ENCODE results near the gene SMARCD3. TPM values are rescaled to one million over a fixed set of nuclear protein-coding genes. Genes with fewer than 3 reads are reported as not detected.

The SMARCD3 gene
- total RNA-seq, 2 donors from 2014 or later: 35.6 to 108 TPM

GRCh38 chr7:151198945-151199848, 49.3 kb downstream of the SMARCD3 start:
- TF ChIP-seq POLR2AphosphoS5 (IDR thresholded peaks at IDR 0.05) (no peak), CTCF (IDR thresholded peaks at IDR 0.05) (no peak), POLR2A (IDR thresholded peaks at IDR 0.05) (no peak)
- H3K9me3 ChIP-seq: no peaks in the 10 kb centered on the region
- no peaks in the 10 kb centered on the region for H3K4me1 ChIP-seq (replicated peaks)
- intact Hi-C loops (cut with DNase I): no loop called here
- H3K27ac ChIP-seq: no peak overlapping the region
- no peaks in the 10 kb centered on the region for H3K27me3 ChIP-seq (replicated peaks; ENCODE audit: insufficient read depth)
- no peak for DNase-seq (ENCODE audit: low spot score)
- WGBS: 31% methylated on average over 30 of the region's 30 CpGs
- no peak overlapping the region for H3K4me3 ChIP-seq
- no peaks in the 10 kb centered on the region for H3K36me3 ChIP-seq

GRCh38 chr7:151197932-151198331, 50.6 kb downstream of the SMARCD3 start:
- intact Hi-C loops (cut with DNase I): no loop called here
- no peaks in the 10 kb centered on the region for H3K27me3 ChIP-seq (replicated peaks; ENCODE audit: insufficient read depth)
- no peaks in the 10 kb centered on the region for H3K36me3 ChIP-seq
- no peaks in the 10 kb centered on the region for H3K9me3 ChIP-seq
- no peak for DNase-seq (ENCODE audit: low spot score)
- H3K4me1 ChIP-seq (replicated peaks): no peaks in the 10 kb centered on the region
- TF ChIP-seq POLR2A (IDR thresholded peaks at IDR 0.05) (no peak), CTCF (IDR thresholded peaks at IDR 0.05) (no peak), POLR2AphosphoS5 (IDR thresholded peaks at IDR 0.05) (no peak)
- H3K4me3 ChIP-seq: no peak overlapping the region
- no peak overlapping the region for H3K27ac ChIP-seq

- TF ChIP-seq POLR2A (IDR thresholded peaks at IDR 0.05) (no peak), CTCF (IDR thresholded peaks at IDR 0.05) (no peak), POLR2AphosphoS5 (IDR thresholded peaks at IDR 0.05) (no peak)
- 57% methylated on average over 19 of the region's 19 CpGs for WGBS
- Histone ChIP-seq H3K9me3 (no peaks in the 10 kb centered on the region), H3K27ac (no peak overlapping the region), H3K4me1 (replicated peaks) (no peaks in the 10 kb centered on the region), H3K4me3 (no peak overlapping the region), H3K36me3 (no peaks in the 10 kb centered on the region), H3K27me3 (replicated peaks; ENCODE audit: insufficient read depth) (no peaks in the 10 kb centered on the region)
- intact Hi-C loops (cut with DNase I): no loop called here
- DNase-seq (ENCODE audit: low spot score): no peak
These were observed 52.7 kb downstream of the SMARCD3 start for GRCh38 chr7:151195616-151196450.

- no peak overlapping the region for H3K4me3 ChIP-seq
- no peaks in the 10 kb centered on the region for H3K36me3 ChIP-seq
- H3K27ac ChIP-seq: no peak overlapping the region
- TF ChIP-seq POLR2A (IDR thresholded peaks at IDR 0.05) (no peak), CTCF (IDR thresholded peaks at IDR 0.05) (no peak), POLR2AphosphoS5 (IDR thresholded peaks at IDR 0.05) (no peak)
- H3K4me1 ChIP-seq (replicated peaks): no peaks in the 10 kb centered on the region
- intact Hi-C loops (cut with DNase I): no loop called here
- H3K27me3 ChIP-seq (replicated peaks; ENCODE audit: insufficient read depth): no peaks in the 10 kb centered on the region
- no peak for DNase-seq (ENCODE audit: low spot score)
- 70% methylated on average over 7 of the region's 7 CpGs for WGBS
- no peaks in the 10 kb centered on the region for H3K9me3 ChIP-seq
These were observed 54.3 kb downstream of the SMARCD3 start for GRCh38 chr7:151194188-151194587.

Data from prostate gland (tissue), 2 donors.